Activated CD8-positive, alpha-beta T cell treated with anti-CD3 and anti-CD28 coated beads for 36 hours (primary cell): ENCODE measurements around the gene RPUSD1. TPM values are rescaled to one million over a fixed set of nuclear protein-coding genes. Genes with fewer than 3 reads are reported as not detected.

ENCODE experiments used
- ATAC-seq: fragments of 200-7000 bp; cut with Tn5 transposase; one replicate; pipeline ENCODE4 v1.10.0; 2021; ENCODE audit warnings: mild to moderate bottlenecking, moderate library complexity
- CTCF ChIA-PET: fragments of 350-600 bp; sonication (Branson Sonifier 250); formaldehyde crosslinking; loops from one replicate; lab custom pipeline; 2021; ENCODE audit warnings: antibody characterized with exemption; lab: Charles Lee
- POLR2A ChIA-PET: fragments of 350-600 bp; sonication (Branson Sonifier 250); formaldehyde crosslinking; loops from one replicate; lab custom pipeline; 2021; ENCODE audit warnings: antibody characterized with exemption; lab: Charles Lee
- DNase-seq: peaks from one replicate; pipeline ENCODE4 v3.0.0-alpha.2; 2020
- H3K27ac Mint-ChIP-seq: one replicate; pipeline ENCODE4 v1.8.0; 2021; ENCODE audit warnings: mild to moderate bottlenecking, mixed read lengths
- H3K27me3 Mint-ChIP-seq: one replicate; pipeline ENCODE4 v1.8.0; 2021; ENCODE audit warnings: mixed read lengths
- H3K36me3 Mint-ChIP-seq: one replicate; pipeline ENCODE4 v1.8.0; 2021; ENCODE audit warnings: low read depth, mixed read lengths
- H3K4me1 Mint-ChIP-seq: one replicate; pipeline ENCODE4 v1.8.0; 2021; ENCODE audit warnings: low read depth, mixed read lengths
- H3K4me3 Mint-ChIP-seq: one replicate; pipeline ENCODE4 v1.8.0; 2021; ENCODE audit warnings: mild to moderate bottlenecking, moderate library complexity, mixed read lengths
- H3K9me3 Mint-ChIP-seq: one replicate; pipeline ENCODE4 v1.8.0; 2021; ENCODE audit warnings: mixed read lengths
- CTCF ChIP-seq: fragments of 200-600 bp; IDR thresholded peaks from one replicate; pipeline ENCODE4 v1.8.0; 2022; ENCODE audit warnings: antibody characterized with exemption, mild to moderate bottlenecking
- intact Hi-C: fragments of 100-400 bp; cut with micrococcal nuclease; formaldehyde crosslinking; loops from one replicate; pipeline ENCODE4 v1.10.0; 2022
- total RNA-seq, 2 experiments: library from RNA; stranded (reverse); gene quantifications; one replicate each; pipeline ENCODE4 v1.2.3, GENCODE V29; 2021

RPUSD1 gene
- total RNA-seq, 2 experiments from 2014 or later: 17.1 to 18.1 TPM

- no peak for ATAC-seq
- DNase-seq: no peak
- ChIA-PET CTCF (interaction anchor here (0.7 to 1.6 kb wide), 2 partner anchors 9 to 40 kb away, joined by 3 to 4 read pairs; no protein-coding TSS in a partner anchor), POLR2A (no interaction called here)
- intact Hi-C loops: no loop called here
- H3K9me3 Mint-ChIP-seq: no peaks in the 10 kb centered on the region
- TF ChIP-seq CTCF: no peak
- H3K4me3 Mint-ChIP-seq: no peak overlapping the region
- no peaks in the 10 kb centered on the region for H3K4me1 Mint-ChIP-seq
- H3K36me3 Mint-ChIP-seq: no peaks in the 10 kb centered on the region
- H3K27ac Mint-ChIP-seq: no peak overlapping the region
- H3K27me3 Mint-ChIP-seq: no peaks in the 10 kb centered on the region
Observed at GRCh38 chr16:750485-750884, 37.7 kb downstream of the RPUSD1 start.

- TF ChIP-seq CTCF: no peak
- intact Hi-C loops: no loop called here
- no peaks in the 10 kb centered on the region for H3K36me3 Mint-ChIP-seq
- no peak overlapping the region for H3K4me3 Mint-ChIP-seq
- no peaks in the 10 kb centered on the region for H3K9me3 Mint-ChIP-seq
- POLR2A ChIA-PET: interaction anchor here (0.6 to 1.3 kb wide), 2 partner anchors 20 to 25 kb away, joined by 3 read pairs; no protein-coding TSS in a partner anchor
- no peaks in the 10 kb centered on the region for H3K27me3 Mint-ChIP-seq
- no peaks in the 10 kb centered on the region for H3K4me1 Mint-ChIP-seq
- no peak overlapping the region for H3K27ac Mint-ChIP-seq
- DNase-seq: no peak
- no peak for ATAC-seq
- CTCF ChIA-PET: interaction anchor here (1.1 to 1.6 kb wide), 3 partner anchors 9 to 38 kb away, joined by 3 to 4 read pairs (median 4); no protein-coding TSS in a partner anchor
Observed at GRCh38 chr16:749010-749409, 39.2 kb downstream of the RPUSD1 start.

- no peak overlapping the region for H3K4me3 Mint-ChIP-seq
- CTCF ChIA-PET: interaction anchor here (1.1 to 1.4 kb wide), 3 partner anchors 8 to 37 kb away, joined by 3 to 4 read pairs (median 3); no protein-coding TSS in a partner anchor
Observed at GRCh38 chr16:747978-748746, 40.0 kb downstream of the RPUSD1 start.

GRCh38 chr16:746637-747036 is 41.5 kb downstream of the RPUSD1 start:
- Mint-ChIP-seq H3K27ac (no peak overlapping the region), H3K27me3 (no peaks in the 10 kb centered on the region), H3K4me1 (no peaks in the 10 kb centered on the region), H3K4me3 (no peak overlapping the region), H3K36me3 (no peaks in the 10 kb centered on the region), H3K9me3 (no peaks in the 10 kb centered on the region)
- TF ChIP-seq CTCF: no peak
- ATAC-seq (no peak), DNase-seq (no peak)
- CTCF ChIA-PET: interaction anchor here (1.3 kb wide), 1 partner anchor 31 kb away, joined by 3 read pairs; no protein-coding TSS in a partner anchor
- POLR2A ChIA-PET: no interaction called here
- intact Hi-C loops: no loop called here

More at GRCh38 chr16:747978-748746, 40.0 kb downstream of the RPUSD1 start:
- no peaks in the 10 kb centered on the region for H3K36me3 Mint-ChIP-seq
- no peaks in the 10 kb centered on the region for H3K4me1 Mint-ChIP-seq
- ATAC-seq (no peak), DNase-seq (no peak)
- intact Hi-C loops: no loop called here
- no peak for TF ChIP-seq CTCF
- H3K9me3 Mint-ChIP-seq: no peaks in the 10 kb centered on the region
- POLR2A ChIA-PET: interaction anchor here (0.9 to 1.3 kb wide), 2 partner anchors 24 to 352 kb away, joined by 3 read pairs; no protein-coding TSS in a partner anchor
- no peak overlapping the region for H3K27ac Mint-ChIP-seq
- no peaks in the 10 kb centered on the region for H3K27me3 Mint-ChIP-seq

- intact Hi-C loops: no loop called here
- Mint-ChIP-seq H3K9me3 (no peaks in the 10 kb centered on the region), H3K27ac (no peak overlapping the region), H3K27me3 (no peaks in the 10 kb centered on the region), H3K4me3 (no peak overlapping the region), H3K4me1 (no peaks in the 10 kb centered on the region), H3K36me3 (no peaks in the 10 kb centered on the region)
- ATAC-seq (peak; percentile 29), DNase-seq (peak; percentile 49)
- TF ChIP-seq CTCF: no peak
- ChIA-PET CTCF (interaction anchor here (0.6 to 3.0 kb wide), 5 partner anchors 9 to 42 kb away, joined by 3 to 20 read pairs (median 3); no protein-coding TSS in a partner anchor), POLR2A (no interaction called here)
Observed at GRCh38 chr16:745739-746138, 42.4 kb downstream of the RPUSD1 start.
